ENCODE measurements around the gene TTLL9.

Gene TTLL9

GRCh38 chr20:31951530-31952453, 81.4 kb downstream of the TTLL9 start, which contains the start of gene PDRG1:
Gene PDRG1 (minus strand): TSS chr20:31952046. CDS start chr20:31951961, 85 bp downstream.
- DNase-seq = peak; percentile 98

DNA sequence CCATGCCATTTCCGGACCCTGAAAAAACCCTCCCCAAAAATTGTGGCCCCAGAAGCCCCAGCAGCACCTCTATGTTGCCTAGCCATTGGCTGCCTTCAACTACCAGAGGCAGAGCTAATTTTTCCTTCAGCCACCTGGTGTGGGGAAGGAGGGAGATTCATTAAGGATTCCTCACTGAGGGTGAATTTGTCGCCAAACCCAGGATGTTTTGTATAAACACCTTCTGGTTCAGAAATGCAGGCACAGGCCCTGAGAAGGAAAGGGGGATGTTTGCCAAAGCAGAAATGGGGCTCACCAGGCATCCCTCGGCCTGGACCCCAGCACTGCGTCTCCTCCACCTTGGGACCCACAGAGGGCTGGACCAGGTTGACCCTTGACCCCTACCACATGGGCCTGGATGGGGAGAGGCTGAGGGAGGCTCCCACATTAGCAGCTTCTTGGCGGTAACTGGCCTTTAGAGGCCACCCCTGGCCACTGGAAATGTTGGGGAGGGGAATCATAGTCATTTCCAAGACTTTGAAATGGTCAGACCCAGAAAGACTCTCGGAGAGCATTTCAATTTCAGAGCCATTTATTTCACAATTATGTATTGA, 83.2 kb downstream of the TTLL9 start:
- no peak for DNase-seq

DNA sequence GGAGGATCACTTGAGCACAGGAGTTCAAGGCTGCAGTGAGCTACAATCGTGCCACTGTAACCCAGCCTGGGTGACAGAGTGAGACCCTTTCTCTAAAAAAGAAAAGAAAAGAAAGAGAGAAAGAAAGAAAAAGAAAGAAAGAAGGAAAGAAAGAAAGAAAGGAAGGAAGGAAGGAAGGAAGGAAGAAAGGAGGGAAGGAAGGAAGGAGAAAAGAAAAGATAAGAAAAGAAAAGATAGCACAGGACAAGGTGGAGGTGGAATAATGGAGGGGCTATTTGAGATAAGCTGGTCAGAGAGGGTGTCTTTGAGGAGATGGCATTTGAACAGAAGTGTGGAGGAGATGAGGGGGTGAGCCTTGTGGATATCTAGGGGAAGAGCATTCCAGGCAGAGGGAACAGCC, 84.1 kb downstream of the TTLL9 start:
- DNase-seq = no peak

DNA sequence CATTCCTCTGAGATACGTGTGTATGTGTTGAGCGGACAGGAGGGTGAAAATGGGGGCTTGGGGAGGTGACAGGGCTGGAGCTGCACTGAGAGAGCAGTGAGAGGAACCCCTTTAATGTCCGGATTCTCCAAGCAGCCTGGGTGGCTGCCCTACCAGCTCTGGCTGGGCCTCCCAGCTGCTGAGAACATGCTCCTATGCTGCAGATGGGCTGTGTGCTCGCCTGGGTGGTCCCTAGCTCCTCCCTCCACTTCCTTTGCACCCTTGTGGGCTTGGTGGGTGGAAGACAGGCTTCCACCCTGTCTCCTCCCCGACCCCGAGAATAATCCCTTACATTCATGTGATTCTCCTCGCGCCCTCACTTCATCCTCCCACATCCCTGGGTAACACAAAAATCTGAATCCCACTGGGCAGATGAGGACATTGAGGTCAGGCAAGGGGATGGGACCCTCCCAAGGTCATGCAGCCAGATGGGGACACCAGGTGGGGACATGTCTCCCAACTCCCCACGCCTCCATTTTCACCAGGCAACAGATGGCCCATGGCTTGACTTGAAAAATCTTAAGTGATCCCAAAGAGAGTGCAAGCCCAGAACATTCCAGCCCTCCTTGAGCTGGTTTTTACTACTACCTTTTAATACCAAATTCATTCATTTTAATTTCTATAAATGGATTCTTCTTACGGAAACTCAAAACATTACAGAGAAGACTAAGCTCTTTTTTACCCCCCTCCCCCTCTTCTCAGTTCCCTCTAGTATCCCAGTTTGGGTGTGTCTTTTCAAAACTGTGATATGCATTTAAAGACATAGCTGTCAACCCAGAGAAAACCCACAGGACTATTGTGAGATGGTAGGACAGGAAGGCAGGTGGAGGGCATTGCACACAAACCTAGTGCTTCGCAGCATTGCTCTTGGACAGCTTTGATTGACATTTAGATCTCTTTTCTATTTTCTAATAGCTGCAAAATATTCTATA, 86.4 kb downstream of the TTLL9 start:
- no peak for DNase-seq

DNA sequence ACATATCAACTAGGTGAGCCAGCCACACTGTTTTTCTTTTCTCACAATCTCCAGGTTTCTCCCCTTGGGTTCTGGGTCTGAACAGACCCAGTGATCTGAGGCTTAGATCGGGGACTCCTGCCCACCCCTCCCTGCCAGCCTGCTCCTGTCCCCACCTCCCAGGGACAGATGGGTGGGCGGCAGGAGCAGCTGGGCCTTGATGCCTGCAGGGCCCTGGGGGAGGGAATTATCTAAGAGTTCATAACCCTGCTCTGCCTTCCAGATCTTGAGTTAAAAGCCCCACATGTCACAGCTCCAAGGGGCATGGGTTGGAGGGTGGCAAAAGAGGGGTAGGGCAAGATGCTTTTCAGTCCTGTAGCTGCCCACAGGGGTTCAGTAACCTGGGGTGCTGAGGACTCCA, 92.3 kb downstream of the TTLL9 start:
- DNase-seq = no peak

- no peak for DNase-seq
These were observed 93.5 kb downstream of the TTLL9 start for GRCh38 chr20:31963889-31964288.

DNA sequence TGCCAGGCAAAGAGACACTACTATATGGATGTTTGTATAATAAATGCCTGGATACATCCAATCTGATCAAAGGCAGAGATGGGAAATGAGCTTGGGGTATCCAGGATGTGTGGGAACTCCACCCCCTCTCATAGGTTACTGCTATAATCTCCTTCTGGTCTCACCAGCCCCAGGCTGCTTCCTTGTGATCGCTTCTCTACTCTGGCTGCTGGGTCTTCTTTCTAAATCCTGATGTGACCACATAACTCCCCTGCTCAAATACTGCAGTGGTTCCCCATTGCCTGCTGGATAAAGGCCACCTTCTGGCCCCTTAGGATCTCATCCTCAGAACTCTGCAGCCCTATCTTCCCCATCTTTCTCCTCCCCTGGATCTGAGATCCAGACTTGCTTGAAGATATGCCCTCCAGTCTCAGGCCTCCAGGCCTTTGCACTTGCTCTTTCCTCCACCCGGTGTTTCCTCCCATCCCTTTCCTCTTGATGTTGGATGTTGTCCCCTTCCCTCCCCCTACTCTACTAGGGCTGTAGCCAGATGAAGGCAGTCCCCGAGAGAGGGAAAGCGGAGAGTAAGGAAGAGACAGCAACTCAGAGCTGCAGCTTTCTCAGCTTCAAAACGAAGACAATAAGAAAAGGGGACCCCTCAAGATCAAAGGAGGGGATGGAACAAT, 96.7 kb downstream of the TTLL9 start:
- DNase-seq = no peak

GRCh38 chr20:31967830-31968249, 97.4 kb downstream of the TTLL9 start, which contains the start of gene XKR7:
Gene XKR7 (plus strand): TSS chr20:31968151. CDS start chr20:31968176, 25 bp downstream.
- no peak for DNase-seq

DNA sequence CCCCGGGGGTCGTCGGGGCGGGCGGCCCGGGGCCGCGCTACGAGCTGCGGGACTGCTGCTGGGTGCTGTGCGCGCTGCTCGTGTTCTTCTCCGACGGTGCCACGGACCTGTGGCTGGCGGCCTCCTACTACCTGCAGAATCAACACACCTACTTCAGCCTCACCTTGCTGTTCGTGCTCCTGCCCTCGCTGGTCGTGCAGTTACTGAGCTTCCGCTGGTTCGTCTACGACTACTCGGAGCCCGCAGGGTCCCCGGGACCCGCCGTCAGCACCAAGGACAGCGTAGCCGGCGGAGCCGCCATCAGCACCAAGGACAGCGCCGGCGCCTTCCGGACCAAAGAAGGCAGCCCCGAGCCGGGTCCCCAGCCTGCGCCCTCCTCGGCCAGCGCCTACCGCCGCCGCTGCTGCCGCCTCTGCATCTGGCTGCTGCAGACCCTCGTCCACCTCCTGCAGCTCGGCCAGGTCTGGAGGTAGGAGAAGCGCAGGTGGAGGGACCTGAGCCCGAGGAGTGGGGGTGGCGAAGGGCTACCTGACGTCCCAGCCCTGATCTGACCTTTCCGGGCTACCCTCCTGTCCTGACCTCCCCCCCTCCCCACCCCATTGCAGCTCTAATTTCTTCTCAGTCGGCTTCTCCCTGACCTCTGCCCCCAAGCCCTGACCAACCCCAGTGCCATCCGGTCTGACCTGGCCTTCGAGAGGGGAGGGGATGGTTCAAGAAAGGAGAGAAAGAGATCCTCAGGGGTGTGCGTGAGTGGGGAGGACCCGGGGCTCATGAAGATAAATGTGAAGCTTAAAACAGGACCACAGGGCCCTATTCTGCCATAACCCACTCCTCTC, 98.1 kb downstream of the TTLL9 start:
- peak; percentile 89 for DNase-seq

DNA sequence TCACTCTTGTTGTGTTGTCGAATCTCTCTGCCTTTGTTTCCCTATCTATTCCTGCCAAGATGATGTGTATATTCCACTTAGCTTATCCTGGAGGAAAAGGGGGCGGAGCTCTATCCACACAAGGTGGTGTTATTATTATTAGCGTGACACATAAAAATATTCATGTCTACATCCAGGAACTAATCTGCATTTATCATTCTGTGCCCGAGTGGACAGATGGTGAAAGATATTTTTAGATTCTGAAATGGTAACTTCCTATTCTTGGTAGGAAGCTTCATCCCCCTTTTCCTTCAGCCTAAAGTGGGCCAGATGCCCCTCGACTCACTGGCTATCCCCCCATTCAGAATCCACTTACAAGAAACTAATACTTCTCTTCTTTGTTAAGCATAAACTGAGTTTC, 99.6 kb downstream of the TTLL9 start:
- no peak for DNase-seq

- DNase-seq = no peak
These were observed 102.1 kb downstream of the TTLL9 start for GRCh38 chr20:31972471-31973021.

DNA sequence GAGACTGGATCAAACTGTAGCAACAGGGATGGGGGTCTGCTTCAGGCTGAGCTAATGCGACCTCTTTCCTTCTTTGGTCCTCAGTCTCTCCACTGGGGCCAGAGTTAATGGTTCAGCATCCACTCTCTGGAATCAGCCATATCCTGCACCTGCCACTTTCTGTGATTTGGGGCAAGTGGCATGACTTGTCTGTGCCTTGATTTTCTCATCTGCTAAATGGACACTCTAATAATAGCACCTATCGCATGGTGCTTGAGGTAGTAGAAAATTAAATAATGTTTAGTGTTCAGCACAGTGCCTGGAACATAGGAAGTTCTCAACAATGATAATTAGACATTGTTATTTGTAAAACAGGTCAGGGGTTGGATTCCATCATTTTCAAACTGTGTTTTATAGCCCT, 103.9 kb downstream of the TTLL9 start:
- no peak for DNase-seq

GRCh38 chr20:31974951-31975487, 104.6 kb downstream of the TTLL9 start:
- no peak for DNase-seq

DNA sequence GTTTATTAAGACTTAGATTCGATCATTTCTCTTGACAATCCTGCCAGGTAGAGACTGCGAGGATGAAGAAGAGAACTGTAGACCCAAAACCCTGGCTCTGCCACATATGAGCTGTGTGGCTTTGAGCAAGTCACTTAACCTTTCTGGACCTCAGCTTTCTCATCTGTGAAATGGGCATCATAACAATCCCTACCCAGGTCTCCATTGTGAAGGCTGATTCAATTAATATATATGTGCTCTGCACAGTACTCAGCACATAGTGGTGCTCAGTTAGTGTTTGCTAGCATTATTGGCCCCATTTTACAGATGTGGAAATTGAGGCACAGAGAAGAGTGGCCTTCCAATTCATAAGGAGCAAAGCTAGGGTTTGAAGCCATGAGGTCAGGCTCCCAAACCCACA, 105.4 kb downstream of the TTLL9 start:
- no peak for DNase-seq

- no peak for DNase-seq
These were observed 106.6 kb downstream of the TTLL9 start for GRCh38 chr20:31977080-31977479.

DNA sequence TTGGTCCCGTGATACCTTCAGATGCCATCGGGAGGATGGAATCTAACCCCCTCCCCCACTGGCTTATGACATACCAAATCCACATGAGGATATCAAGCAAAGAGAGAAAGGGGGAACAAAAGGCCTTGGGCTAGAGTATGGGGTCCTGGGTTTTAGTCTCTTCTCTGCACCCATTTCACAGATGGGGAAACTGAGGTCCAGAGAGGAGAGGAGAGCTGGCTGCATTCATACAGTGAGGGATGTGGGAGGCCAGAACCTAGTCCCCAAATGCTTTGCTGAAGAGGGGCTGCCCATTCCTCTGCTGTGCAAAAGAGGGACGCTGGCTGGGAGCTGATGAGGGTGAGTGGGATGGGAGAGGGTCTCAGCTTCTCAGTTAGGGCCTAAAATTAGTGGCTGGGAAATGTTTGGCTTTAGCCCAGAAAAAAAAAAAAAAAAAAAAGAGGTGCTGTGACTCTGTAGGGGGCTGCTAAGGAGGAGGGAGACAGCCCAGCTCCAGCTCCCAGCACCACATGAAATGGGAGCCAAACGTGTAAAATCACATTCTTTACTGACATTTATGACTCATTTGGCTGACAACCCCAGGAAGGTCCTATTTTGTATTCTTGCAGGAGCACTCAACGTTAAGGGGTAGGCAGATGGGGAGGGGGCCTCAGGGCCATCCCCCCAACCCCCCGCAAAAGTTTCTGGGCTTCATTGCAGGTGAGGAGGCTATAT, 109.4 kb downstream of the TTLL9 start:
- DNase-seq = no peak

DNA sequence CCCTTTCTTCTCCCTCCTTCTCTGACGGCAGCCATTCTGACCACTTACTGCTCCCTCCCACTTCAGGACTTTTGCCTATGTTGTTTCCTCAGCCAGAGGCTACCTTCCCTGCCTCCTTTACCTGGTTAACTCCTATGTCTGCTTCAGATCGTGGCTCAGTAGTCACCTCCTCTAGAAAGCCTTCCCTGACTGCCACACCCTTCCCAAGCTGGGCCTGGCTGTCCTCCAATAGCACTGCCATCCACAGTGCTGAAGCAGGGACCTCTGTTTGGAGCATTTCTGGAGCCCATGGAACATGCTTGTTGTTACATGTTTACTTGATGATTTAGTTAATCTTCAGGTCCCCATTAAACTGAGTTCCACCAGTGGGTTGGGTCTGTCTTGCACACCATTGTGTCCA, 111.3 kb downstream of the TTLL9 start:
- DNase-seq = no peak

GRCh38 chr20:31984981-31985471, 114.6 kb downstream of the TTLL9 start:
- no peak for DNase-seq

DNA sequence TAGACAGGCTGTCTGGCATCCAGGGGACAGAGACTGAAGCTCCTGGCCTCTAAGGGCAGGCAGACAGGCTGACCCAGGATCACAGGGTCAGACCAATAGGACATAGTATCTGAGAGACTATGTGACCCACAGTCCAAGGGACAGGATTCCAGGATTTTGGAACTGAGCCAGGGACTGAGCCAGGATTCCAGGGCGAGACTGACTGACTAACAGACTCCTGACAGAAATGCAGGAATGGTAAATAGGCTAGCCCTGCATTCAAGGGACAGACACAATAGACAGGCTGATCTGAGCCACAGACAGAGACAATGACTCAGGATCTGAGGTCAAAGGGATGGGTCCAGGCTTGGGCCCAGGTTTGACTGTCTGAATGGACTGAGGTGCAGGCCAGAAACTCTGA, 117.3 kb downstream of the TTLL9 start:
- DNase-seq = no peak

DNA sequence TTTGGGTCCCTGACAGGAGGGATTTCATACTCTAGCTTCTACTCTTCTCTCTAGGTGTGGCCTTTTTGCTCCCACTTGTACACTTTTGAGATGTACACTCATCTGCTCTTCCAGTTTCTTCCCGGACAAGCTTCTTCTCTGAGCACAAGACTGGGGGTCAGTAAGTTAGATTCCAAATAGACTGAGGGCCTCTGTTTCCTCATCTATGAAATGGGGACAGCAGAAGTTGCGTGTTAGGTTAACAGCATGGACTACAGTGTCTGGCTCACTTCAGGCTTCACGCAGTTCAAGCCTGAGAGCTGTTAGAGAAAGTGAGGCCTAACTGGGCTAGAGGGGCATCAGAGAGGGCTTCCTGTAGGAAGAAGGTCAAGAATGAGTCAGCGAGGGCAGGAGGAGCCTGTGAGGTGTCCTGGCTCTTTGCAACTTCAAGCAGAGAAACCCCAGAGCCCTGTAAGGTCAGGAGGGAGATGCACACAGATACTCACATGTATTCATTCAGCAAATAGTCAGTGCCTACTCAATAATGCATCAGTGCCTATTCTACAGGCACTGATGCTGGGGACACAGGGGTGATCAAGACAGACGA, 118.1 kb downstream of the TTLL9 start:
- no peak for DNase-seq
